Bronchial epithelial cell (primary cell): Measurements from ENCODE around the gene NBEA. TPM values are rescaled to one million over a fixed set of nuclear protein-coding genes. Genes with fewer than 3 reads are reported as not detected.
A peak's percentile ranks its signal among the peaks of the same experiment; 100 is the strongest.

ENCODE experiments used
- DNase-seq: peaks from one replicate; pipeline ENCODE4 v3.0.0-alpha.2; 2010; ENCODE audit warnings: low read depth
- FAIRE-seq: peaks from 2 replicates; lab custom pipeline; 2011; peaks lifted over from hg19 to GRCh38; lab: Jason Lieb, UNC
- H3K27me3 ChIP-seq: 2 replicates; pipeline ENCODE4 v1.5.1; 2011; ENCODE audit warnings: low read length; ENCODE audit not compliant: control insufficient read depth, insufficient read depth
- H3K36me3 ChIP-seq: 2 replicates; pipeline ENCODE4 v1.5.1; 2011; ENCODE audit warnings: low read length; ENCODE audit not compliant: control insufficient read depth, insufficient read depth
- H3K4me3 ChIP-seq: 2 replicates; pipeline ENCODE4 v1.5.1; 2011; ENCODE audit warnings: mild to moderate bottlenecking, low read depth, low read length, control low read depth
- total RNA-seq: library from RNA; depleted of rRNA; stranded (reverse); fragments of >200 nt; gene quantifications from 2 replicates; pipeline ENCODE4 v1.2.1, GENCODE V29; 2014
- TF ChIP-seq, protein P1 (sequence below): IDR thresholded peaks from 2 replicates; pipeline ENCODE4 v1.5.1; 2011; ENCODE audit warnings: mild to moderate bottlenecking, moderate library complexity, low read length, control low read depth, inconsistent platforms; ENCODE audit not compliant: insufficient read depth, severe bottlenecking

The NBEA gene
- total RNA-seq, 1 donor from 2014 or later: 0.53 TPM

DNA sequence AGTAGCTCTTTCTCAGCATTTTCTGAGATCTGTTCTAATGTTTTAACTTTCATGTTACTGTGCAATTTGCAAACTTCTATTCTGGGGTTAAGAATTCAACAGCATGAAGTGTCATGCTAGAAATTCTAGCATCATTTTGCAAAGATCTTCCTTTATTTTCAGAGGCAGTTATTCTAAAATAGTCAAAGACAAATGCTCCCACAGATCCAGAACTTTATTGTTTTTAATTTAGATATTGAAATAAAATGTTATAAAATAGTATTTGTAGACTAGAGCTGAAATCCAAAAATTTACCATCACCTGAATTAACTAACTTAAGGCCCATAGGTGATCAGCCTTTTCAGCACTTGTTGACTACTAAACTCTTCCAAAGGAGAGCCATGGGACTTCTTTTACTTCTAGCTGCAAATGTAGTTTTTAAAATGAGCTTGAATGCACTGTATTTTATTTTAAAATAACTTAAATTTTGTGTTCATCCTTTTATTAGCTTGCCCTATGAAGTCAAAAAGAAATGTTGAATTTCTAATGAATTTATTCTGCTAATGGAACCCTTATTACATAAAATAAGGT lies 531.2 kb downstream of the NBEA start:
- no peak for DNase-seq
- no peak for FAIRE-seq
- Histone ChIP-seq H3K36me3 (no peaks in the 10 kb centered on the region), H3K4me3 (no peak overlapping the region), H3K27me3 (peaks cover 2% of the 10 kb centered on the region)
- TF ChIP-seq, protein P1, sequence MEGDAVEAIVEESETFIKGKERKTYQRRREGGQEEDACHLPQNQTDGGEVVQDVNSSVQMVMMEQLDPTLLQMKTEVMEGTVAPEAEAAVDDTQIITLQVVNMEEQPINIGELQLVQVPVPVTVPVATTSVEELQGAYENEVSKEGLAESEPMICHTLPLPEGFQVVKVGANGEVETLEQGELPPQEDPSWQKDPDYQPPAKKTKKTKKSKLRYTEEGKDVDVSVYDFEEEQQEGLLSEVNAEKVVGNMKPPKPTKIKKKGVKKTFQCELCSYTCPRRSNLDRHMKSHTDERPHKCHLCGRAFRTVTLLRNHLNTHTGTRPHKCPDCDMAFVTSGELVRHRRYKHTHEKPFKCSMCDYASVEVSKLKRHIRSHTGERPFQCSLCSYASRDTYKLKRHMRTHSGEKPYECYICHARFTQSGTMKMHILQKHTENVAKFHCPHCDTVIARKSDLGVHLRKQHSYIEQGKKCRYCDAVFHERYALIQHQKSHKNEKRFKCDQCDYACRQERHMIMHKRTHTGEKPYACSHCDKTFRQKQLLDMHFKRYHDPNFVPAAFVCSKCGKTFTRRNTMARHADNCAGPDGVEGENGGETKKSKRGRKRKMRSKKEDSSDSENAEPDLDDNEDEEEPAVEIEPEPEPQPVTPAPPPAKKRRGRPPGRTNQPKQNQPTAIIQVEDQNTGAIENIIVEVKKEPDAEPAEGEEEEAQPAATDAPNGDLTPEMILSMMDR: no peak

DNA sequence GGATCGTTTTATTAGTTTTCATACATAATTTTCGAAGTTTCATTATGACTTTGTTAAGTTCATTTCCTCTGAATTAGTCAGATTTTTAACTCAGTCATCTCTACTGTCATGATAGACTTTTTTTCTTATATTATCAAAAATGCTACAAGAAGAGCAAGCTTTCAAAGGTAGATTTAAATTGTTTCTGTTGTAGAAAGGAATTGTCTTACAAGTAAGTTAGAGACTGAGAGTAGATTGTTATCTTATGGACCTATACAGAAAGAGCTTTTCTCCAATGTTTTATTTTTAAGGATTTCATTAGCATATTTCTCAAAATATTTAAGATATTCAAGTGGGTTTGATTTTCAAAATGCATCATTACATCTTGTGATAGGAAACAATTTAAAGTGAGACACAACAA lies 531.7 kb downstream of the NBEA start:
- TF ChIP-seq, protein P1: no peak
- no peak for DNase-seq
- Histone ChIP-seq H3K27me3 (peaks cover 2% of the 10 kb centered on the region), H3K4me3 (no peak overlapping the region), H3K36me3 (no peaks in the 10 kb centered on the region)
- FAIRE-seq: no peak

DNA sequence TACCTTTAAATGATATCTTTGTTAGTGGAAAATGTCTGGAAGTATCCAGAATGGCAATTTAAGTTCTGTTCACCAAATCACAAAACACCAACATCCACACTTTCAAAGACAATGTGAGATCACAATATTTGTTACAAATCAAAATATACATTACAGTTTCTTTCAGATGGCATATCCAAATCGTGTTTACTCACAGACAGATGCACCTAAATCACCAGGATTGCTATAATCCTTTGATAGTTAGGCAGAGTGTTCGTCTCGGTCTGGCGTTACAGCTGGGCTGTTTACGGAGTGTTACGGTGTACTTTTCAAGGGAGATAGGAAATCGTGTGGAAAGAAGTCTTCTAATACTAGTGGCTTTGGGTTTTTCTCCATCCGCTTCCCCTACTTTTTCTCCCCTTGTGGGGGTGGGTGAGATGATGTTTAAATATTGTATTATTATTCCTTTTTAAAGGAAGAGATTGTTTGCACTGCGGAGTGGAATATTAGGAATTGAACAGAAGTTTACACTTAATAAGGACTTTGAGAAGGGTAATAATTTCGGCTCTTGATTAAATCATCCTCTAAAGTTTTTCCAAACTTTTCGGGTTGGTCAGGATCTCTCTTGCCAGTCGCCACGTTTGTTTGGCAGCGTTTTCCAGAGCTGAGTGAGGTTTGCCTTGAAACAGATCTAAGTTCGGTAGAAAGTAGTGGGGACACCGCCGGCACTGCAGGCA lies 532.6 kb downstream of the NBEA start:
- DNase-seq (no peak), FAIRE-seq (no peak)
- H3K4me3 ChIP-seq: peak overlapping the region; percentile 40
- H3K27me3 ChIP-seq: peaks cover 2% of the 10 kb centered on the region
- no peaks in the 10 kb centered on the region for H3K36me3 ChIP-seq
- TF ChIP-seq, protein P1: no peak

DNA sequence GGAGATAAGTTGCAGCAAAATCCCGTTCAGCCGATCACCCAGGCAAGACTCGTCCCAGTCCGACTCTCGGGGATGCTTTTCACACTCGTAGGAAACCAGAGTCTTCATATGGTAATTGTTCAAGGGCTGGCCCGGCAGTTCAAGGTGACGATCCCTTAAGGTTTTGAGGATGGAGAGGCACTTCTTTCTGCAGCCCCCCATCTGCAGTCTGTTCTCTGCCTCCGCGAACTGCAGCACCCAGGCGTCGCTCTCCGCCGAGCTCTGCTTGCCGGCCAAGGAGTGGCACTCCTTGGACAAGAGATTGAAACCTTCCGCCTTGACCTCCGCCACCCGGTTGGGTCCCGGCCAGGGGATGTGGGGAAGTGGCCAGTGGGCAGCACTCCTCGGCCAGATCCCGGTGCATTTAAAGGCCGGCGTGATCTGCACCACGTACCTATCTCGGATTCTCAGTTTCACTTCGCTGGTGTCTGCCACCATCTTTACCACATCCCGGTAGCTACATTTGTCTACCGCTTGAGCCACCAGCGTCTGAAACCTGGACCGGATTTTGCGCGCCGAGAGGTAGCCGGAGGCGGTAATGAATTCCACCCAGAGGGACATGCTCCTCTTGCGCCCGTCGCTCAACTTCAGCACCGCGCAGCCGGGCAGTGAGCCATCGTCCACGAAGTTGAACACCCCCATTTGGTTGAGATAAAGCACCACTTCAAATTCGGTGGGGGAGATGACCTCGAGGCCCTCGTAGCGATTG lies 533.3 kb downstream of the NBEA start:
- DNase-seq: peak; percentile 2
- Histone ChIP-seq H3K36me3 (no peaks in the 10 kb centered on the region), H3K4me3 (peak overlapping the region; percentile 40), H3K27me3 (peaks cover 2% of the 10 kb centered on the region)
- FAIRE-seq: no peak
- TF ChIP-seq, protein P1: no peak

DNA sequence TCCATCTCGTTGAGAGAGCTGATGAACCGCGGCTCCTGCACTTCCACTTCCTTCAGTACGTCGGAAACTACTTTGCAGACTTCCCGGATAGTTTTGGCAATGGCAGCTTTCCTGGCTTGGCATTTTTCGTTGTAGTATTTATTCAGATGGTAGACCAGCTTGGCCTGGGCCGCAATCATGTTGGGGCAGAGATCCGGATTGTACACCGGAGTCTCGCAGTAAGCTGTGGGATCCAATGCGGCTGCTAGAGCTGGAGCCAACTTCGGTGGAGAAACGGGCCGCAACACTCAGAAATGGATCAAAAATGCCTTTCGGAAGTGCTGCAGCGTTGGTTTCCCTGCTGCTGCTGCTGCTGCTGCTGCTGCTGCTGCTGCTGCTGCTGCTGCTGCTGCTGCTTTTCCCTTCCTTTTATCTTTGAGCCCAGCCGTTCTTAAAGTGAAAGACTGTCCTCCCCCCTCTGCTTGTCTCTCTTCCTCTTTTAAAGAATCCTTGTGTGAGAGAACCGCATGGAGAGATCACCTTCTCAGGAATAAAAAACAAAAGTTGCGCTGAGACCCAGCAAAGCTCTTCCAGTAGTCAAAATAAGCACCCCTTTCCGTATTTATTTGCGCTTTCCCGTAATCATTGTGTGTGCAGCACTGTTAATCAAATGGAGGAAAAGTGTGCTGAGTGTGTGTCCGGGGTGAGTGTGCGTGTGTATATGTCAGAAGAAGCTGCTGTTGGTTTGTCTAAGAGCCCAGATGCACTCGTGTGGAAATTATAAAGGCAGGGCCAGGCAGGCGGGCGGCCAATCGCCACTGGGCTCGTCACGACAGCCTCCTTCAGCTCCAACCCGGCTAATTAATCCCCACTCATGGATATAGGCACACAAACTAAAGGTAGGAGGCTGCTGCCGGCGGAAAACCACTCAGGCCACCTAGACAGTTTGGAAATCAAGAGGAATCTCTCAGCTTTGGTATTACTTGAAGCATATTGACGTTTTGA lies 534.2 kb downstream of the NBEA start, which contains the start of gene MAB21L1:
Gene MAB21L1 (minus strand): TSS at position 730 of the 984 bp plus-strand sequence. CDS start 551 bp downstream, at position 179.
- no peak for DNase-seq
- TF ChIP-seq, protein P1: no peak
- H3K4me3 ChIP-seq: peak within 1 kb of the TSS; percentile 40
- no peaks in the 10 kb centered on the region for H3K27me3 ChIP-seq
- FAIRE-seq: no peak
- no peaks in the 10 kb centered on the region for H3K36me3 ChIP-seq
